ENCODE results near the gene NT5DC2.

GRCh38 chr3:52523386-52524257 lies 10.0 kb downstream of the NT5DC2 start:
- TF ChIP-seq CTCF (IDR thresholded peaks at IDR 0.05) (no peak), POLR2A (IDR thresholded peaks at IDR 0.05) (no peak)

Data from testis (tissue), 2 donors.